HepG2 (cell line): Measurements from ENCODE around the gene TIMM23. TPM values are rescaled to one million over a fixed set of nuclear protein-coding genes. Genes with fewer than 3 reads are reported as not detected.
A peak's percentile ranks its signal among the peaks of the same experiment; 100 is the strongest.

Source experiments
- CHD4 ChIP-seq: fragments of 200-600 bp; sonication (generic); IDR thresholded peaks from 2 replicates; pipeline ENCODE4 v1.7.0; 2017; ENCODE audit warnings: mild to moderate bottlenecking, low read length, borderline replicate concordance
- GATAD2A ChIP-seq: IDR thresholded peaks from 2 replicates; pipeline ENCODE4 v1.6.1; 2016
- HDAC1 ChIP-seq: sonication (generic); formaldehyde crosslinking; IDR thresholded peaks from 2 replicates; pipeline ENCODE4 v1.5.1; 2020; ENCODE audit warnings: mild to moderate bottlenecking, missing genetic modification reagents
- HES4 ChIP-seq: sonication (generic); formaldehyde crosslinking; IDR thresholded peaks from 2 replicates; pipeline ENCODE4 v1.9.0; 2021; ENCODE audit warnings: mild to moderate bottlenecking, missing genetic modification reagents, borderline replicate concordance
- JUNB ChIP-seq: sonication (generic); formaldehyde crosslinking; IDR thresholded peaks from 2 replicates; pipeline ENCODE4 v1.8.0; 2022; ENCODE audit warnings: missing genetic modification reagents, mild to moderate bottlenecking, borderline replicate concordance
- MEF2D ChIP-seq: sonication (generic); formaldehyde crosslinking; IDR thresholded peaks from 2 replicates; pipeline ENCODE4 v1.5.1; 2020; ENCODE audit warnings: mild to moderate bottlenecking, missing genetic modification reagents
- MXD4 ChIP-seq: IDR thresholded peaks from 2 replicates; pipeline ENCODE4 v1.6.1; 2016; ENCODE audit warnings: mild to moderate bottlenecking, missing biosample characterization, missing genetic modification reagents
- RBM22 ChIP-seq: fragments of 200-400 bp; formaldehyde crosslinking; optimal IDR thresholded peaks from 2 replicates; pipeline ENCODE3; 2017; ENCODE audit warnings: mild to moderate bottlenecking, low read length, moderate library complexity
- SAP130 ChIP-seq: IDR thresholded peaks from 2 replicates; pipeline ENCODE4 v1.6.1; 2016; ENCODE audit warnings: low read depth
- SIX4 ChIP-seq: sonication (generic); formaldehyde crosslinking; IDR thresholded peaks from 2 replicates; pipeline ENCODE4 v1.4.0; 2020; ENCODE audit warnings: missing genetic modification reagents
- SMYD3 ChIP-seq: sonication (generic); formaldehyde crosslinking; IDR thresholded peaks from 2 replicates; pipeline ENCODE4 v1.8.1; 2023; ENCODE audit warnings: mild to moderate bottlenecking, missing genetic modification reagents
- SP2 ChIP-seq: sonication (generic); formaldehyde crosslinking; IDR thresholded peaks from 2 replicates; pipeline ENCODE4 v1.5.1; 2020; ENCODE audit warnings: mild to moderate bottlenecking, missing genetic modification reagents
- ZFYVE20 ChIP-seq: sonication (generic); formaldehyde crosslinking; IDR thresholded peaks from 2 replicates; pipeline ENCODE4 v1.8.0; 2023; ENCODE audit warnings: low read depth, mild to moderate bottlenecking, moderate library complexity, missing genetic modification reagents, borderline replicate concordance
- ZKSCAN1 ChIP-seq: fragments of 150-350 bp; IDR thresholded peaks from 2 replicates; pipeline ENCODE4 v1.6.1; 2014; ENCODE audit warnings: low read length
- ZNF264 ChIP-seq: sonication (generic); formaldehyde crosslinking; IDR thresholded peaks from 2 replicates; pipeline ENCODE4 v1.4.0; 2020; ENCODE audit warnings: missing genetic modification reagents
- ZNF550 ChIP-seq: sonication (generic); formaldehyde crosslinking; IDR thresholded peaks from 2 replicates; pipeline ENCODE4 v1.4.0; 2020; ENCODE audit warnings: mild to moderate bottlenecking, missing genetic modification reagents, borderline replicate concordance
- ZNF724P ChIP-seq: sonication (generic); formaldehyde crosslinking; IDR thresholded peaks from 2 replicates; pipeline ENCODE4 v1.8.0; 2022; ENCODE audit warnings: missing genetic modification reagents, borderline replicate concordance
- ZNF879 ChIP-seq: sonication (generic); formaldehyde crosslinking; IDR thresholded peaks from 2 replicates; pipeline ENCODE4 v1.8.1; 2023; ENCODE audit warnings: missing genetic modification reagents
- polyA plus RNA-seq, 8 experiments: library from polyadenylated mRNA; depleted of rRNA in 3 of 8; stranded (reverse) in 7 of 8; unstranded in 1 of 8; fragments of >200 nt; fragmentation: Illumina TruSeq in 4 of 8; extraction: Trizol in 4 of 8; gene quantifications; 2 replicates each; pipeline versions ENCODE4 v1.2.1 to v1.2.3, GENCODE V29; 2011 to 2016; ENCODE audit warnings: low read depth in 4 of 8, missing spikeins in 1 of 8, mixed read lengths in 1 of 8; ENCODE audit not compliant: insufficient read depth in 1 of 8
- total RNA-seq, 5 experiments: library from RNA; depleted of rRNA; stranded (reverse); fragments of >200 nt; fragmentation: Illumina TruSeq; extraction: Trizol; gene quantifications; 2 replicates each; pipeline ENCODE4 v1.2.3, GENCODE V29; 2016; ENCODE audit warnings: low read depth in 1 of 5
- TF ChIP-seq, protein P1 (sequence below): sonication (generic); formaldehyde crosslinking; IDR thresholded peaks from 2 replicates; pipeline ENCODE4 v1.4.0; 2020; ENCODE audit warnings: missing genetic modification reagents
- TF ChIP-seq, protein P2 (sequence below): sonication (generic); formaldehyde crosslinking; IDR thresholded peaks from 2 replicates; pipeline ENCODE4 v1.4.0; 2020; ENCODE audit warnings: mild to moderate bottlenecking, missing genetic modification reagents
- TF ChIP-seq, protein P3 (sequence below): sonication (generic); formaldehyde crosslinking; IDR thresholded peaks from 2 replicates; pipeline ENCODE4 v1.8.1; 2023; ENCODE audit warnings: mild to moderate bottlenecking, inconsistent platforms, moderate library complexity, missing genetic modification reagents, borderline replicate concordance
- TF ChIP-seq, protein P4 (sequence below): sonication (generic); formaldehyde crosslinking; IDR thresholded peaks from 2 replicates; pipeline ENCODE4 v1.4.0; 2020; ENCODE audit warnings: missing genetic modification reagents, mild to moderate bottlenecking, borderline replicate concordance
- TF ChIP-seq, protein P5 (sequence below): conservative IDR thresholded peaks from 2 replicates; pipeline ENCODE4 v1.6.1; 2018; ENCODE audit warnings: missing genetic modification reagents

Gene TIMM23
- total and polyA plus RNA-seq, 2 of the 13 experiments (the other 11 are each of a cell fraction or from before 2014, with no cell fraction given): 80.2 to 98.6 TPM

DNA sequence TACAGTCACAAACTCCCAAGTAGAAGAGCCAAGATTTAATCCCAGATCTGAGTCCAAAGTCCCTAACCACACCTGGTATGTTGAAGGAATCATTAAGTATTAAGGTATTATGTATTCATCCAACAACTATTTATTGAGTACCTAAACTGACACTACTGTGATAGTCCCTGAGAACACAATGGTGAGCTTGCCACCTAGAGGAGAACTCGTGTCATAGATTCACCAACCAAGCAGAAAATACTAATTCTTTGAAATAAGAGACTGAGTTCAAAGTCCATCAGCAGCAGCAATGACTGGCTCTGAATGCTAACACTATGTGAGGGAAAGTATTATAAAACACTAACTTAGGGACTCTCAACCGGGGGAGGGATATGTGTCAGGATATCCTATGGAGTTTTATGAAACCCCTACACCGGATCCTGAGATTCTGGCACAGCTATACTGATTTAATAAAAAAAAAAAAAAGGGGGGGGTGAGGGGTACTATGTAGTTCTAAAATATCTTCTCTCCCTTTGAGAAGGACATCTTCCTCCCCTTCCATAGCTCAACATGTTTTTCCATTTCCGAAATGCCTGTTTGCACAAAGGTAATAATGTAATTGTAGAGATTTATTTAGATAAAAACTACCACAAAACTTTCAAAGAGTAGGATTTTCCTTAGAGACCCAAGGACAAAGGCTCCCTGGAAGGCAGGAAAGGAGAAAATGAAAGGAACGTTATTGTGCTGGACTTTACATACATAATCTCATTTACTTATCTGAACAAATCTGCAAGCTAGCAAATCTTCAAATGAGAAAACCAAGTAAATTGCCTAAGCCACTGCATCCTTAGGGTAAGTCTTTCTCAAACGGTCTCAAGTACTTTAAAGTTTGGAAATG, 56.5 kb downstream of the TIMM23 start (continued):
- TF ChIP-seq ZNF724P (CRISPR knock-in tag) (no peak), ZNF264 (no peak), ZKSCAN1 (no peak), JUNB (CRISPR knock-in tag) (no peak), HES4 (CRISPR knock-in tag) (no peak), GATAD2A (CRISPR knock-in tag) (peak; percentile 71), HDAC1 (0 out of 2 replicates have a peak, but pooled peaks have one; percentile 2), SIX4 (peak; percentile 97), CHD4 (0 out of 2 replicates have a peak, but pooled peaks have one; percentile 47), SAP130 (peak; percentile 90), MEF2D (CRISPR knock-in tag) (no peak), SMYD3 (CRISPR knock-in tag) (0 out of 2 replicates have a peak, but pooled peaks have one; percentile 27), ZFYVE20 (CRISPR knock-in tag) (no peak), ZNF550 (CRISPR knock-in tag) (no peak), ZNF879 (CRISPR knock-in tag) (no peak), SP2 (CRISPR knock-in tag) (no peak), MXD4 (peak; percentile 40; the same call in 1 of the 2 replicates), RBM22 (peak; percentile 92)
- TF ChIP-seq, protein P1, sequence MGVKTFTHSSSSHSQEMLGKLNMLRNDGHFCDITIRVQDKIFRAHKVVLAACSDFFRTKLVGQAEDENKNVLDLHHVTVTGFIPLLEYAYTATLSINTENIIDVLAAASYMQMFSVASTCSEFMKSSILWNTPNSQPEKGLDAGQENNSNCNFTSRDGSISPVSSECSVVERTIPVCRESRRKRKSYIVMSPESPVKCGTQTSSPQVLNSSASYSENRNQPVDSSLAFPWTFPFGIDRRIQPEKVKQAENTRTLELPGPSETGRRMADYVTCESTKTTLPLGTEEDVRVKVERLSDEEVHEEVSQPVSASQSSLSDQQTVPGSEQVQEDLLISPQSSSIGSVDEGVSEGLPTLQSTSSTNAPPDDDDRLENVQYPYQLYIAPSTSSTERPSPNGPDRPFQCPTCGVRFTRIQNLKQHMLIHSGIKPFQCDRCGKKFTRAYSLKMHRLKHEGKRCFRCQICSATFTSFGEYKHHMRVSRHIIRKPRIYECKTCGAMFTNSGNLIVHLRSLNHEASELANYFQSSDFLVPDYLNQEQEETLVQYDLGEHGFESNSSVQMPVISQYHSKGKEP (CRISPR knock-in tag): no peak
- TF ChIP-seq, protein P2, sequence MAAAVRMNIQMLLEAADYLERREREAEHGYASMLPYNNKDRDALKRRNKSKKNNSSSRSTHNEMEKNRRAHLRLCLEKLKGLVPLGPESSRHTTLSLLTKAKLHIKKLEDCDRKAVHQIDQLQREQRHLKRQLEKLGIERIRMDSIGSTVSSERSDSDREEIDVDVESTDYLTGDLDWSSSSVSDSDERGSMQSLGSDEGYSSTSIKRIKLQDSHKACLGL (CRISPR knock-in tag): no peak
- TF ChIP-seq, protein P3, sequence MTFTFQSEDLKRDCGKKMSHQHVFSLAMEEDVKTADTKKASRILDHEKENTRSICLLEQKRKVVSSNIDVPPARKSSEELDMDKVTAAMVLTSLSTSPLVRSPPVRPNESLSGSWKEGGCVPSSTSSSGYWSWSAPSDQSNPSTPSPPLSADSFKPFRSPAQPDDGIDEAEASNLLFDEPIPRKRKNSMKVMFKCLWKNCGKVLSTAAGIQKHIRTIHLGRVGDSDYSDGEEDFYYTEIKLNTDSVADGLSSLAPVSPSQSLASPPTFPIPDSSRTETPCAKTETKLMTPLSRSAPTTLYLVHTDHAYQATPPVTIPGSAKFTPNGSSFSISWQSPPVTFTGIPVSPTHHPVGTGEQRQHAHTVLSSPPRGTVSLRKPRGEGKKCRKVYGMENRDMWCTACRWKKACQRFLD (CRISPR knock-in tag): no peak
- TF ChIP-seq, protein P4, sequence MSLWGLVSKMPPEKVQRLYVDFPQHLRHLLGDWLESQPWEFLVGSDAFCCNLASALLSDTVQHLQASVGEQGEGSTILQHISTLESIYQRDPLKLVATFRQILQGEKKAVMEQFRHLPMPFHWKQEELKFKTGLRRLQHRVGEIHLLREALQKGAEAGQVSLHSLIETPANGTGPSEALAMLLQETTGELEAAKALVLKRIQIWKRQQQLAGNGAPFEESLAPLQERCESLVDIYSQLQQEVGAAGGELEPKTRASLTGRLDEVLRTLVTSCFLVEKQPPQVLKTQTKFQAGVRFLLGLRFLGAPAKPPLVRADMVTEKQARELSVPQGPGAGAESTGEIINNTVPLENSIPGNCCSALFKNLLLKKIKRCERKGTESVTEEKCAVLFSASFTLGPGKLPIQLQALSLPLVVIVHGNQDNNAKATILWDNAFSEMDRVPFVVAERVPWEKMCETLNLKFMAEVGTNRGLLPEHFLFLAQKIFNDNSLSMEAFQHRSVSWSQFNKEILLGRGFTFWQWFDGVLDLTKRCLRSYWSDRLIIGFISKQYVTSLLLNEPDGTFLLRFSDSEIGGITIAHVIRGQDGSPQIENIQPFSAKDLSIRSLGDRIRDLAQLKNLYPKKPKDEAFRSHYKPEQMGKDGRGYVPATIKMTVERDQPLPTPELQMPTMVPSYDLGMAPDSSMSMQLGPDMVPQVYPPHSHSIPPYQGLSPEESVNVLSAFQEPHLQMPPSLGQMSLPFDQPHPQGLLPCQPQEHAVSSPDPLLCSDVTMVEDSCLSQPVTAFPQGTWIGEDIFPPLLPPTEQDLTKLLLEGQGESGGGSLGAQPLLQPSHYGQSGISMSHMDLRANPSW (CRISPR knock-in tag): no peak
- TF ChIP-seq, protein P5, sequence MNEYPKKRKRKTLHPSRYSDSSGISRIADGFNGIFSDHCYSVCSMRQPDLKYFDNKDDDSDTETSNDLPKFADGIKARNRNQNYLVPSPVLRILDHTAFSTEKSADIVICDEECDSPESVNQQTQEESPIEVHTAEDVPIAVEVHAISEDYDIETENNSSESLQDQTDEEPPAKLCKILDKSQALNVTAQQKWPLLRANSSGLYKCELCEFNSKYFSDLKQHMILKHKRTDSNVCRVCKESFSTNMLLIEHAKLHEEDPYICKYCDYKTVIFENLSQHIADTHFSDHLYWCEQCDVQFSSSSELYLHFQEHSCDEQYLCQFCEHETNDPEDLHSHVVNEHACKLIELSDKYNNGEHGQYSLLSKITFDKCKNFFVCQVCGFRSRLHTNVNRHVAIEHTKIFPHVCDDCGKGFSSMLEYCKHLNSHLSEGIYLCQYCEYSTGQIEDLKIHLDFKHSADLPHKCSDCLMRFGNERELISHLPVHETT (CRISPR knock-in tag): no peak
